Stimulated activated CD8-positive, alpha-beta memory T cell treated with anti-CD3 and anti-CD28 coated beads, Interleukin-15, amount 100 ng/mL, for 48 hours (primary cell): Measurements from ENCODE around the gene CRAT.
"Not testable (repeated sequence)": the region's sequence is repeated elsewhere in the genome, so short reads cannot be mapped to it uniquely, and the experiment has no call there.

Experiments
- DNase-seq, 2 donors: peaks; one replicate each; pipeline ENCODE4 v3.0.0-alpha.2; 2020; ENCODE audit warnings: low read depth in 2 of 2

The CRAT gene

DNA sequence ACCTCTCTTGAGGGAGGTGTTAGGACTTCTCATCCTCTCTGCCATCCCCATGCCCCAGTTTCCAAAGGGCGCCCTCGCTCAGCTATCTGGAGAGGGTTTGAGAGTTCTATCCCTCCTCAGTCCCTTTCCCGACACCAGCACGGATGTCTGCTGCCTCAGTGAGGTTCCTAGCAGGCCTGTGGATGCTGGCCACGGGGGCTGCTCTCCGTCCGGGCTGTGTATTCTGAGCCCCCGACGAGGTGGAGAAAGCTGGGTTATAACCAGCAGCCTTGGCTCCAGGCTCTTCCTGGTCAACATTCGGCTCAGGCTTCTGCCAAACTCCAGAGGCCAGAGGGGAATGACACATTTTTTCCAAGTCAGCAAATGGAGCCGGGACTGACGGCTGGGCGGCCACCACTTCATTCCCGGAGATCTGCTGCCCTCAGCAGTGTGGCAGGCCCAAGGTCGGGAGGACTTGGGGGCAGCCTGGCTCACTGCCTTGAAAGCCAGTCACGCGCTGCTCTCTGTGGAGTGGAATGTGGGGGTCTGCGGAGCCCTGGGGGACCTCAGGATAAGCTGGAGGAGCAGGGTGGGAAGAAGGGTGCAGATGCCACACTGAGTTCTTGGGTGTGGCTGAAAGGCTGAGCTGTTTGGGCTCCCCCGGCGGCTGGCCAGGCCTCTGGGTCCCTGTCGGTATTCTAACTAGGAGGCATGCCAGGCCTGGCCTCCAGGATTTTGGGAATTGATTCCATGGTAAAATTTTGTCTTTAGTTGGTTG lies 28.1 kb upstream of the CRAT start:
- no peak for DNase-seq

DNA sequence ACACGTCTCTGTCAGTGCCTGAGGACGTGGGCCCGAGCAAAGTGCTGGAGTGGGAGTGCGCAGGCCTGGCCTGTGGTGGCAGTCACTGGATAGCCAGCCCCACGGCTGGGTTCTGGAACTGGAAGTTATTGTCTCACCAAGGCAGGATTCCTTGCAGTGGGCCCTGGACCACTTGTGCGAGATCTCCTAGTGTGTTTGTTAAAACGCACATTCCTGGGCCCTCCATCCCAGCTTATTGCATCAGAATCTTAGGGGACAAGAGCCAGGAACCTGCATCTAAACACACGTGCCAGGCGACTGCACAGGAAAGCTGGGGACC lies 27.5 kb upstream of the CRAT start:
- no peak for DNase-seq

DNA sequence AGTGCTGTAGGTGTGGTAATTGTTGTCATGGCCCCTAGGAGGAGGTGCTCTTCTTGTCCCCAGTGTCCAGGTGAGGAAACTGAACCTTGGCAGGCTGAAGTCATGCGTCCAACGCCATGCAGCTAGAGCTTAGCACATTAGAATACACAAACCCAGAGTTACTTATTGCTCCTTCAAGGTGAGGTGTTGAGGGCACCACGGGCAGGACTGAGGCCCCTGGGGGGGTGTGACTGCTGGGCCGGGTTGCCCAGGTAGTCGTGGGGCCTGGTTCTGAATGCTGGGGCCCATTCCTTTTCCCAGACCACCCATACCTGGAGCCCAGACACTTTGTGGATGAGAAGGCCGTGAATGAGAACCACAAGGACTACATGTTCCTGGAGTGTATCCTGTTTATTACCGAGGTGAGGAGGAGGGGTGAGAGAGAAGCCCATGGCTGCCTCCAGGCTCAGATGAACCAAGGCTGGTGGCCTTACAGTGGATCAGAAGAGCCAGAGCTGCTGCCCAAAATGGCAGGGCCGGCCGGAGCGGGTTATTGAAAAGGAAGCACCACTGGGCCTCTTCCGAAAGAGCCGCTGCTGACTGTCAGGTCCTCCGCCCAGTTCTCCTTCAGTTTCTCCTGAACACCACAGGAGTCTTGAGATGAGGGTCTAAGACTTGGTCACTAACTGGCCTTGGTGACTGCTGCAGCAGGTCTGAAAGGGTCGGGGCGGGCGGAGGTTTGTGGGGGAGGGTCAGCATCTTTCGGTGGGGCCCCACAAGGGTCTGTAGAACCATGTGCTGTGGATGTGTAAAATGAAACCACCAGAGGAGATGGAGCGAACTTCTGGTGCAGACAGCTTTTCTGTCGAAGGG lies 26.9 kb upstream of the CRAT start:
- no peak for DNase-seq

DNA sequence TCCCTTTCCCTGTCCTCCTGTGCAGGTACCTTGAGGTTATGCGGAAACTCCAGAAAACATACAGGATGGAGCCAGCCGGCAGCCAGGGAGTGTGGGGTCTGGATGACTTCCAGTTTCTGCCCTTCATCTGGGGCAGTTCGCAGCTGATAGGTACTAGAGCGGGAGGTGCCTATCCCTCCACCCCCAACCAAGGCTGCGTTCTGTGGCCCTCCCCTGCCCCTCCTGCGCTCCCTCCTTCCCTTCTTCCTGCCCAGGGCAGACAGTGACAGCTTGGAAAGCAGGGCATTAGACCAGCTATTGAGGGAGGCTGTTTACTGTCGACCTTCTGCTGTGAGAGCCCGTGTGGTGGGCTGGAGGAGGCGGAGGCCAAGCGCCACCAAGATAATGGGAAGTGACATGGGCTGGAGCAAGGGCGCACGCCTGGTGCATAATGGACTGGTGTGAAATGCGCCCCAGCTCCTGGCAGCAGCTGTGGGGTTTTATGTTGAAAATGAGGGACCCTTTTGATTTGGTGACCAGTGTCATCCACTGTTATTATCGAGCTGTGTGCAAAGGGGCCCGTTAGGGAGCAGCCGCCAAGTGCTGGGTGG lies 25.9 kb upstream of the CRAT start:
- no peak for DNase-seq

DNA sequence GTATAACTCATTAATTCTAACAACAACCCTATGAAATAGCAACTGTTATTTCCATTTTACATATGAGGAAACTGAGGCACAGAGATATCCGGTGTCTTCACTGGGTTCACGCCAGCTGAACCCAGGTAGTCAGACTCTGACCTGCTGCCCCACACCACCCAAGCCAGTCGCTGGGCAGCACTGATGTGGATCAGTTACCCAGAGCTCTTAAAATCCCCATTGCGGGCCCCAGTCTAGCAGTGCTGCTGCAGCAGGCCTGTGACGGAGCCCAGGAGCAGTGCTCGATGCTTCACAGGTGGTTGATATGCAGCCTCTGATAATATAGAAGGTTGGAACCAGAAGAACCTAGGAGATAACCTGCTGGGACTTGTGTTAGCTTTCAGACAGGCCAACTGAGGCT lies 24.9 kb upstream of the CRAT start:
- DNase-seq, result no peak

DNA sequence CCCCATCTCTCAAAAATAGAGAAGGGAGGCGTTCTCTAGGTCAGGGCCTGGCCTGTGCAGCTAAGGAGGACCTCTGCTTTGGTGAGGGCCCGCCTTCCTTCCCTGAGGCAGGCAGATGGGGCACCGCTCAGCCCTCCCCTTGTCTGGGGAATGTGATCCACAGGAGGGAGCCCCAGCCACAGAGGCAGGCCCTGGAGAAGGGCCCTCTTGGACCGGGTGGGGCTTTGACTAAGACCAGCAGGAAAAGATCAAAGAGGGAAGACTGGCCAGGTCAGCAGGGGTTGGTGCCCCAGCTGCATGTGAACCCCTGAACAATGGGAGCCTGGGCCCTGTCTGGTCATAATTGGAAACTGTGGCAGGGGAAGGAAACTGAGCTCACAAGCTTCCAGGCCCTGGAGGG lies 22.5 kb upstream of the CRAT start:
- no peak for DNase-seq

DNA sequence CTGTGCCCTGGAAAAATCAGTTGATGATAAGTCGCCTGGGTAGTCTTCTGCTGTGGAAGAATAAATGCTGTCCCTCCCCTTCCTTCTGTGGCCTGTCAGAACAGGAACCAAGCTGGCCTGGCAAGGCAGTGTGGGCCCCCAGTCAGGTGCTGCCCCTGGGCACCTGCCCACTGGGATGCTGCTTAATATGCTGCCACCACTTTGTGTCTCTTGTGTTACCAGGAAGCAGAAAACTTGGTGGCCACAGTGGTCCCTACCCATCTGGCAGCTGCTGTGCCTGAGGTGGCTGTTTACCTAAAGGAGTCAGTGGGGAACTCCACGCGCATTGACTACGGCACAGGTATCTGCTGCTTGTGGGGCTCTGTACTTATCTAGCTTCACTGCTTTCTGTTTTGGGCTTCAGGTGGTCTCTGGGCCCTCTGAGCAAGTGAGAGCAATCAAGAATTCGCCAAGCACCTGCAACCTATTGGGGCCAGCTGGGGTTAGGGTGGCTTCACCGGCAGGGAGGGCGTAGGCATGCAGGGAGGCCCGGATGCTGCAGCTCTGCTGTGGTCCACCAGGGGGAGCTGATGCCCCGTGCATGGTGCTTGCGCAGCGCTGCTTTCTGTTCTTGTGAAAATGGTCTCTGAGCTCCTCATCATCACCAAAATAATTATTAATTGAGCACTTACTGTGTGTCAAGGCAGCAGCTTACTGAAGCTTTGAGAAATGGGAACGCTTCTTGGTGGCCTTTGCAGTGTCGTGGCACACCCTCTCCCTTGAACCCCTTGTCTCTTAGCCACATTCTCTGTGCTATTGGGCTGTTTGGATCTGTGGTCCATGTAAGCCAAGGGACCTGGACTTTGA lies 20.9 kb upstream of the CRAT start:
- DNase-seq, result peak; percentile 63 to 65

DNA sequence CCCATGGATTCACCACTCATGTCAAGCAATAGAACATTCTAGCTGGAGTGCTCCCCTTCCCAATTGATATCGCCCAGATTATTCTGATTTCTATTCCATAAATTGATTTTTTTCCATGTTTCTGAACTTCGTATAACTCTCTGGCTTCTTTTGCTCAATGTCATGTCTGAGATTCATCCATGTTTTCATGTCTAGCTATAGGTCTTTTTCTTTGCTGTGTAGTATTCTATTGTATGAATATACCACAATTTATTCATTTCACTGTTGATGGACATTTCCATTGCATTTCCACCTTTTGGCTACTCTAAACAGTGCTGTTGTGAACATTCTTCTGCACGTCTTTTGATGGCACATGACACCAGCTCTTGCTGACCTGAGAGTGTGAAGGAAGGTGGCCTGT lies 20.2 kb upstream of the CRAT start:
- no peak for DNase-seq

DNA sequence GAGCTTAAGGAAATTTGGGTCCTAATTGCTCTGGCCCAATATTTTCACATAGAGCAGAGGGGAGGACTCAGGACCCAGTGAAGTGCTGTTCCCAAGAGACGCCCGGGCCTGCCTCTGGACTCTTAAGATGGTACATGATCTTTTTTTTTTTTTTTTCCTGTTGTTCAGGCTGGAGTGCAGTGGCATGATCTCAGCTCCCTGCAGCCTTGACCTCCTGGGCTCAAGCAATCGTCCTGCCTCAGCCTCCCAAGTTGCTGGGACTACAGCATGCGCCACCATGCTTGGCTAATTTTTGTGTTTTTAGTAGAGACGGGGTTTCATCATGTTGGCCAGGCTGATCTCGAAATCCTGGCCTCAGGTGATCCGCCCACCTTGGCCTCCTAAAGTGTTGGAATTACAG lies 19.7 kb upstream of the CRAT start:
- not testable (repeated sequence) for DNase-seq

DNA sequence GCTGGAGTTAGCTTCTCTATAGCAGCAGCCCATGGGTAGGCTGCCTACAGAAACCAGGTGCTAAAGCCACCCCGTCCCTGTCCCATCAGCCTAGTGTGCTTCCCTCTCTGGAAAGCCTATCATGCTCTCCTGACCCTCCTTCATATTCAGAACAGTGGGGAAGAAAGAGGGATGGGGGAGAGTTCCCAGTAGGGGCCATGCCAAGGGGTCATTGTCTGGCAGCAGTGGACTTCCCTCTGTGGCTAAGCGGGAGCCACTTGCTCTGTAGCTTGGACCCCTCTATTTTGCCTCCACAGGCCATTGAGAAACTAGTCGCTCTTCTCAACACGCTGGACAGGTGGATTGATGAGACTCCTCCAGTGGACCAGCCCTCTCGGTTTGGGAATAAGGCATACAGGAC lies 18.1 kb upstream of the CRAT start:
- no peak for DNase-seq

DNA sequence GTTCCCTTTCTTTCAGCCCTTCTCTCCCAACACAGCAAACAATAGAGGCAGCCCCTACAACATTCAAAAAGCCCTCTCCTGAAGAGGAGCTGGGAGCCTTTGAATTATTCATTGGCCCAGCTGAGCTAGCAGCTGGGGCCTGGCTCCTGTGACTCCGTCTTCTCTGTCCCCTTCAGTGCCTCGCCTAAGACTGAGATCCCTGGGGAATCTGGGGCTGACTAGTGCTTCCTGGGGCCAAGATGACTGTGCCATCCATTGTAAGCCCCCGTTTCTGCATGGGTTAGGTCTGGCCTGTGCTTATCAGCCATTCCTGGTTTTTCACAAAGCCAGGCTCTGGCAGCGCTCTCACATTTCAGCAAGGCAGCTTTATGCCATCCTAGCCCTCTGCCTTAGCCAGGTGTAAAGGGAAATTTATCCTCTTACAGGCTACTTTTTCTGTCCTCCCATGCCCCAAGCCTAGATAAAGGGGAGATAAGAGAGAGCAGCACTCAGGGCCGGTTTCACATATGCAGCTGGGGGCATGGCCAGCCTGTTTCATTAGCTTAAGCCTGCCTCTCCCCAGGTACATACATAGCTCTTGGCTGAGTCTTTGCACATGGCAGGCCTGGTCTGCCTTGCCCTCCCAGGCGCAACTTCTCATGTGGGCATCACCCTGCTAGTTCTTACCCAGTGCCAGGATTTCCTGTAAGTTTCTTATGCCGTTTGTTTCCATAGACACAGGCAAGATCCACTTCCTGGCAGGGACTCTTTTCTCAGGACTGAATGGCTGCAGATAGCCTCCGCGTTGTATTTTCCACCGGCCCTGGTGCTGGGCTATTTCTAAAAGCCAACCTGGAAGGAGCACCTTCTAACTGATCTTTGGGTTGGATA lies 16.4 kb upstream of the CRAT start:
- no peak for DNase-seq

DNA sequence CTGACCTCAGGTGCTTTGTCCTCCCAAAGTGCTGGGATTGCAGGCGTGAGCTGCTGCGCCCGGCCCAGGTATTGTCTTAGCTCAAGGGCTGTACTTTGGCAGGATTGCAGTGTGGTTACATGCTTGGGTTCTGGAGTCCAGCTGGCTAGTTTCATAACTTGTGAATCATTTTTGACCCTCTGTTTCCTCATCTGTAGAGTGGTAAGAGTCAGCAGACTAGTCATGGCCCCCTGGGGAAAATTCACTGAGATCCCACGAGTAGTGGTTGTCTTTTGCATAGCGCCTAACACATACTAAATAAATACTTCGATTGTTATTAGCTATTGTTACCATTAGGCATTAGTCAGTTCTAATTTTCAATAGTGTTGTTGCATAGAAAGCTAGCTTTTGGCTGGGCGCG lies 14.9 kb upstream of the CRAT start:
- no peak for DNase-seq

DNA sequence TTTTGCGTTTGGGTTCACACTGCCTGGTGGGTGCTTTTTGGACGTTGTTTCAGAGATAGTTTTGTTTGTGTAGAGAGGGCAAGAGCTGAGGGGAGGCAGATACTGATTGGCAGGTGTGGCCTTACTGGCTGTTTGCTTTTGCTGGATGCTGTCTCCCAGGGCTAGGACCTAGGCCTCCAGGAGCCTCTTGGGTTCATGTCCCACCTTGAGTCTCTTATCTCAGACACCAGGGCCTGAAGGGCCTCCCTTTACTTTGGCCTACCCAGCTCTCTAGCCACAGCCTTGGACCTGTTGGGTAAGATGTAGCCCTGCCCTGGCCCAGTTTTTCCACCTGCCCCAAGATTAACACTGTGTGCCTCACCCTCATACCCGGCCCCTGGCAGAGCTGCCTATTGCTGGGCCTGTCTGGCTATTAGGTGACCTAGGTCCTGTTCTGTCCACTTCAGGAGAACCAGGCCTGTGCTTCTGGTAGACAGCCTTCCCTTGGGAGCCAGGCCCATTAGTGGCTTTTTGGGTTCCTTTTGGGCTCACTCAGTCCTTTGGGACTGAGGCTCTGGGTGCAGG lies 14.0 kb upstream of the CRAT start:
- DNase-seq, result no peak

DNA sequence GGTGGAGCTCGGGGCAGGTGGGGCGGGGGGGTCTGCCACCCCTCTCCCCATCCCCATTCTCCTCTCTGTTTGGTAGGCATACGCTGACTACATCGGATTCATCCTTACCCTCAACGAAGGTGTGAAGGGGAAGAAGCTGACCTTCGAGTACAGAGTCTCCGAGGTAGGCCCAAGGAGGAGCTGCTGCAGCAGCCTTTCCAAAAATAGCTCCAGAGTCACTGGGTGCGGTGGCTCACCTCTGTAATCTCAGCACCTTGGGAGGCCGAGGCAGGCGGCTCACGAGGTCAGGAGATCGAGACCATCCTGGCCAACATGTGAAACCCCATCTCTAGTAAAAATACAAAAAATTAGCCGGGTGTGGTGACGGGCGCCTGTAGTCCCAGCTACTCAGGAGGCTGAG lies 12.4 kb upstream of the CRAT start:
- DNase-seq, result not testable (repeated sequence)

DNA sequence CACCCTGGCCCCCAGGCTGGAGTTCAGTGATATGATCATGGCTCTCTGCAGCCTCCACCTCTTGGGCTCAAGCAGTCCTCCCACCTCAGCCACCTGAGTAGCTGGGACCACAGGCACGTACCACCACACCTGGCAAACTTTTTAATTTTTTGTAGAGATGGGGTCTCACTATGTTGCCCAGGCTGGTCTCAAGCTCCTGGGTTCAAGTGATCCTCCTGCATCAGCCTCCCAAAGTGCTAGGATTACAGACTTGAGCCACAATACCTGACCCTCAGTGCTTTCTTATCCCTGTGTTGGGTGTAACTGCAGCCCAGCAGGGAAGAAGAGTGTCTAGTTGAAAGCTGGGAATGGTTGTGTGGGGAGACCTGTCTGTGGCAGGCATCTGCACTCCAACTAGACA lies 11.5 kb upstream of the CRAT start:
- DNase-seq, result no peak

DNA sequence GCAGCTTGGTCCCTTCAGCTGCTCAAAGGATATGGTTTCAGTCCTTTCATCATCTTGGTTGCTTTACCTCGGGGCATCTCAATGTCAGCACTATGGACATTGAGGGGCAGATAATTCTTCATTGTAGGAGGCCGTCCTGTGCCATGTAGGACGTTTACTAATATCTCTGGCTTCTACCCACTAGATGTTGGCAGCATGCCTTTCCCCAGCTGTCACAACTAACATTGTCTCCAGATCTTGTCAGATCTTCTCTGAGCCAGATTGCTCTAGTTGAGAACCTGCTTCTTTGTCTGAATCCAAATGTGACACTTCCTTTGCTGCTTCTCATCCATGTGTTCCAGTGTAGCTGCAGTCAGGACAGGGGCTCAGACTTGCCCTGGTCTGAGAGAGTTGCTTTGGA lies 10.9 kb upstream of the CRAT start:
- DNase-seq, result no peak

DNA sequence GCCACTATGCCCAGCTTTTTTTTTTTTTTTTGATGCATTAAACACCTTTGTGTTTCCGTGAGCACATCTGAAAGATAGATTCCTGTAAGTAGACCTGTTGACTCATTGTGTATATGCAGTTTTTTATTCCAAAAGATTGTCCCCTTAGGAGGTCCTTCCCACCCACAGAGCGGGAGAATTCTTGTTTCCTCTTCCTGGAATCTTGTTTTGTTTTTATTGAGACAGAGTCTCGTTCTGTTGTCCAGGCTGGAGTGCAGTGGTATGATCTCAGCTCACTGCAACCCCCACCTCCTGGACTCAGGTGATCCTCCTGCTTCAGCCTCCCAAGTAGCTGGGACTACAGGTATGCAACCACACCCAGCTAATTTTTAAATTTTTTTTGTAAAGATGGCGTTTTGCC lies 8.2 kb upstream of the CRAT start:
- no peak for DNase-seq

DNA sequence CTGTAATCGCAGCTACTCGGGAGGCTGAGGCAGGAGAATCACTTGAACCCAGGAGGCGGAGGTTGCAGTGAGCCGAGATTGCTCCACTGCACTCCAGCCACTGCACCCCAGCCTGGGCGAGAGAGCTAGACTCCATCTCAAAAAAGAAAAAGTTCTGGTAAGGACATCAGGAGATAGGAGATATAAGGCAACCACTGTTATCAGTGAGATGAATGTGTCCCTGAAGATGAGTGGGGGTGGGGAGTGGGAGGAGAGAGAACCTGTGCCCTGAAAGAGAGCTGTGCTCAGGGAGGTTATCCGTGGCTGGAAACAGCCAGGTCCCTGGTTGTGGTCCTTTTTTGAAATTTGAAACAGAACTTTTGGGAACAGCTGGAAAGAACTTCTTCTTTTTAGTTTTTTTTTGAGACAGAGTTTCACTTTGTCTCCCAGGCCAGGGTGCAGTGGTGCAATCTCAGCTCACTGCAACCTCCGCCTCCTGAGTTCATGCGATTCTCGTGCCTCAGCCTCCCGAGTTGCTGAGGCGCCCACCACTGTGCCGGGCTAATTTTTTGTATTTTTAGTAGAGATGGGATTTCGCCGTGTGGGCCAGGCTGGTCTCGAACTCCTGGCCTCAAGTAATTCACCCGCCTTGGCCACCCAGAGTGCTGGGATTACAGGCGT lies 3.2 kb upstream of the CRAT start:
- no peak for DNase-seq

DNA sequence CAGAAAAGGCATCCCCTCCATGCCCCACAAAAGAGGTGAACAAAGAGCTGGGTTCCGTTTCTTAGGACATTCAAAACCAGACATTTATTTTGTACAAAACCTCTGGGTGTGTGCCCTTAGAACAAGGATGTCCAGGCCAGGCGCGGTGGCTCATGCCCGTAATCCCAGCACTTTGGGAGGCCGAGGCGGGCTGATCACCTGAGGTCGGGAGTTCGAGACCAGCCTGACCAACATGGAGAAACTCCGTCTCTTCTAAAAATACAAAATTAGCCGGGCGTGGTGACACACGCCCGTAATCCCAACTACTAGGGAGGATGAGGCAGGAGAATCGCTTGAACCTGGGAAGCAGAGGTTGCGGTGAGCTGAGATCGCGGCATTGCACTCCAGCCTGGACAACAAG lies 1.9 kb upstream of the CRAT start:
- not testable (repeated sequence) for DNase-seq

DNA sequence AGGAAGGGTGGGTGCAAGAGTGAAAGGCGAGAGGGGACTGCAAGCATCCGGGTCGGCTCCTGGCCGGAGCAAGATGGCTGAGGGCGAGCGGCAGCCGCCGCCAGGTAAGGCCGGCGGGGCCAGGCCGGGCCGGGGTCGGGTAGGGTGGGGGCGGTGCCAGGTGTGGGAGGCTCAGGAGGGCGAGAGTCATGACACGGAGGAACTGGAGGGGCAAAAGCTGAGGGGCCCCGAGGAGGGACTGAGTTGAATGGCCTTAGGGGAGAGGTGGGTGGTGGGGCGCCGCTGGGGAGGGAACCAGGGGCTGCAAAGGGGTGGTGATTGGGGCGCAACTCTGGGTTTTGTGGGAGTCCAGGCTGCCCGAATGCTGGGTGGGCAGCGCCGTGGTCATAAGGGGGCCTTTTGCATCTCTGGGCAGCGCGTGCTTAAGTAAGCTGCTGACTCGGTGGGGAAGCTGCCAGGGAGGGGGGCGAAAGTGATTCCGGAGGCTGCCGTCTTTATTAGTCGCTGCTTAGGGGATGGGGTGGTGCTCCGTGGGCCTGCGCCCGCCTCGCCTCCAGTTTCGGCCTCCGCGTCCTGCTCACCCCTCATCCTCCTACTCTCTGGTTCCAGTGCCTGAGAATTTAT lies 1.0 kb upstream of the CRAT start:
- peak in 1 of 2 donors; percentile 14 for DNase-seq
